Stimulated activated CD4-positive, alpha-beta T cell treated with anti-CD3 and anti-CD28 coated beads, Interleukin-15, amount 100 ng/mL, for 24 hours (primary cell): ENCODE measurements around the gene PAFAH1B2.
"Not testable (repeated sequence)": the region's sequence is repeated elsewhere in the genome, so short reads cannot be mapped to it uniquely, and the experiment has no call there.

Source experiments
- DNase-seq: peaks from one replicate; pipeline ENCODE4 v3.0.0-alpha.2; 2020

PAFAH1B2 gene

DNA sequence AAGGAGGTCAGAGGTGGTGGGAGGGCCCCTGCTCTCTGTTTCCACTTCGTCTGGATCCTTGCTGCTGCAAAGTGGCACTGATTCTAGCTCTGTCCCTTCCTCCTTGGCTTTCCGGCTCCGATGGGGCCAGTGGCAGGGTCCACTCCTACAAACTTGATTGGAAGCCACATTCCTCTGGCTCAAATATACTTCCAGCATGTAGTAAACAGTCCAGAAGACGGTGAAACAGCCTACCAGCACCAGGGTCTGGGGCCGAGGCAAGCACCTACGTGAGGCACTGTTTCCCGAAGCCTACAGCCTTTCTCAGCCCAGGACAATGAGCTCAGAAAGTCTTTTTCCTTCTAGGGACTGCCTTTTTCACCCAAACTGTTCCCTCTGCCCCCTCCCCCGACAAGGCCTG lies 62.0 kb downstream of the PAFAH1B2 start:
- DNase-seq = not testable (repeated sequence)

DNA sequence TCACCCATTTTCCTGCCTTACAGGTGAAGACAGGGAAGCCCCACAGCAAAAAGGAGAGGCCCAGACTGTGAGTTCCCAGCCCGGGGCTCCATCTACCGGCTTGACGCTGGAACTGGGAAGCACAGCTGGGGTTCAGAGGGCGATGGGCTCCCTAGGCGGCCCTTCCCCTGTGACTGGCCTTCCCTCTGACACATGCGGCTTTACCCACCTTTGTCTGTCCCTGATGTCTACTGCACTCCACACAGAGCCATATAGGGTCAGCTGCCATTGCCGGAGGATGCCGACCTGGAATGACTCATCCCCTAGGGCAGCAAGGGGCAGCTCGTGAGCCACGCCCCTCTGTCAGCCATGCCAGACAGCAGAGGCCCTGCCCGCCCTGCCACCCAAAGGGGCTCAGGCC lies 62.8 kb downstream of the PAFAH1B2 start:
- DNase-seq = not testable (repeated sequence)

DNA sequence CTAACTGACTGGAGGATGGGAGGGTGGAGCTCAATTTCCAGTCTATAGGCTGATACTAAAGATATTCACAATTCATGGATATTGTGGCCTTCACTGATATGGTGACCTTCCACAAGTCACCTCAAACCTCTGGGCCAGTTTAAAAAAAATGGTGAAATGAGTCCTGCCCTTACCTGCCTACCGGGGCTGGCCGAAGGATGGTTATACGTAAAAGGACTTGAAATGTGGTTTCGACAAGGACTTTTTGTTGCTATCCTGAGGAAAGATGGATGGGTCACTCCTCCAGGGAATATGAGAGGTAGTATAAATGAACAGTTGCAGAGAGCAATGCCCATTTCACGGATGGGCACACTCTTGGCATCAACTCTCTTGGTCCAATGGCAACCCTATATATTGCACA lies 63.4 kb downstream of the PAFAH1B2 start:
- not testable (repeated sequence) for DNase-seq

DNA sequence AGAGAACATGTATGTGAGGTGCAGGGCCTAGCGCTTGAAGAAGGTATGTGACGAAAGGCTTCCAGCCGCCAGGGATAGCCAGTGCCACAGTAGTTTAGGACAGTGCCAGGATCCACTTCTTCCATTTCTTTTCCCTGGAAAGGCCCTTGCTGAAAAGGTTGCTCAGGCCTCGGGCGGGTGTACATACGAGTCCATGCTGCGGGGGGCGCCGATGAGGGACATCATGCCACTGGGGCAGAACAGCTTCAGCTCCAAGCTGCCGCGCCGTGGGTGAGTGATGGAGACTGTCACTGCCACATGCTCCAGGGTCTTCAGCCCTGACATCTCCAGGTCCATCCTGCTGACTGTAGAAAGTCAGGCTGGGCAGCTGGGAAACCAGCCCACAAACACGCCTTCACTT lies 64.6 kb downstream of the PAFAH1B2 start:
- DNase-seq = not testable (repeated sequence)

DNA sequence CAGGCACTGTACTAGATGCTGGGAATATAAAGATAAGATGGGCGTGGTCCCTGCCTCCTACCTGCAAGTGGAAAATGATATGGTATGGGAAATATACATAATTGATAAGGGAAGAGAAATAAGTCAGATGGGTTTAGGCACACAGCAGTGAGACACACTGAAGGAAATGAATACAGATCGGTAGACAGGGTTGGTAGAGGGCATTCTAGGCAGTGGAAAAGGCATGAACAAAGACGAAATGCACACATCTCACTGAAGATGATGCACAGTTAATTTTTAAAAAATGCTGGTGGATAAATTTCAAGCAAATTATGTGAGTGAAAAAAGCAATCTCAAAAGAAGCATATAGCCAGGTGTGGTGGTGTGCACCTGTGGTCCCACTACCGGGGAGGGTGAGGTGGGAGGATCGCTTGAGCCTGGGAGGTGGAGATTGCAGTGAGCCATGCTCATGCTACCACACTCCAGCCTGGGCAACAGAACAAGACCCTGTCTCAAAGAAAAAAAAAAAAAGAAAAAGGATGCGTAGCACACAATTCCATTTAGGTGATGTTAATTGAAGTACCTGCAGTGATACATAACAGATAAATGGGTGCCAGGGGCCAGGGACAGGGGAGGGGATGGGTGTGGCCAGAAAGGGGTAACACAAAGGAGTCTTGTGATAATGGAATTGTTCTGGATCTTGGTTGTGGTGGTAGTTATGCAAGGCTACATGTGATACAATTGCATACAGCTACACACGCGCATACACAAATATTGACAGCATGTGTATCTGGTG lies 65.5 kb downstream of the PAFAH1B2 start:
- not testable (repeated sequence) for DNase-seq

DNA sequence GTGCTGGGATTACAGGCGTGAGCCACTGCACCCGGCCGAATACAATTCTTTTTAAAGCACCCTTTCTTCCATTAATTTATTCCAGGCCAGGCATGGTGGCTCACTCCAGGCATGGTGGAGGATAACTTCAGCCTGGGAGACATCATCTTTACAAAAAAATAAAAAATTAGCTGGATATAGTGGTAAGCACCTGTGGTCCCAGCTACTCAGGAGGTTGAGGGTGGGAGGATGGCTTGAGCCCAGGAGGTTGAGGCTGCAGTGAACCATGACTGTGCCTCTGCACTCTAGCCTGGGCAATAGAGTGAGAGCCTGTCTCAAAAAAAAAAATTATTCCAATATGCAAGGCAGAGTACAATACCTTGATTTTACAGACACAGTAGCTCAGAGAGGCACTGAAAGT lies 66.5 kb downstream of the PAFAH1B2 start:
- DNase-seq = no peak

DNA sequence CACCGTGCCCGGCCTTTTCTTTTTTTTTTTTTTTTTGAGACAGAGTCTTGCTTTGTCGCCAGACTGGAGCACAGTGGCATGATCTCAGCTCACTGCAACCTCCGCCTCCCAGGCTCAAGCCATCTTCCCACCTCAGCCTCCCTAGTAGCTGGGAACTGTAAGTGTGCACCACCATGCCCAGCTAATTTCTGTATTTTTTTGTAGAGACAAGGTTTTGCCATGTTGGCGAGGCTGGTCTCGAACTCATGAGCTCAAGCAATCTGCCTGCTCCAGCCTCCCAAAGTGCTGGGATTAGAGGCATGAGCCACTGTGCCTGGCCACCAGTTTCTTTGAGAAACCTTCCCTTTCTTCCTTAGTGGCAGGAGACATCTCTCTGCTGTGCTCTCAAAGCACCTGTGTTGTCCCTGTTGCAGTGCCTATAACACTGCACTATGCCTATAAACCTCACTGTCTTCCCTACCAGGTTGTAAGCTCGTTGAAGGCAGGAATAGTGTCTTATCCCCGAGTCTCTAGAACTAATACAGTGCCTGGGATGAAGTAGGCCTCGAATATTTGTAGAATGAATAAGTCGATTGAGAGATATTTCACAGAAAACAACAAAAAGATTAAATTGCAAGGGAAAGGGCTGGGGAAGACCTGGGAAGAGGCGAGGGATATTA lies 68.7 kb downstream of the PAFAH1B2 start:
- DNase-seq = no peak

DNA sequence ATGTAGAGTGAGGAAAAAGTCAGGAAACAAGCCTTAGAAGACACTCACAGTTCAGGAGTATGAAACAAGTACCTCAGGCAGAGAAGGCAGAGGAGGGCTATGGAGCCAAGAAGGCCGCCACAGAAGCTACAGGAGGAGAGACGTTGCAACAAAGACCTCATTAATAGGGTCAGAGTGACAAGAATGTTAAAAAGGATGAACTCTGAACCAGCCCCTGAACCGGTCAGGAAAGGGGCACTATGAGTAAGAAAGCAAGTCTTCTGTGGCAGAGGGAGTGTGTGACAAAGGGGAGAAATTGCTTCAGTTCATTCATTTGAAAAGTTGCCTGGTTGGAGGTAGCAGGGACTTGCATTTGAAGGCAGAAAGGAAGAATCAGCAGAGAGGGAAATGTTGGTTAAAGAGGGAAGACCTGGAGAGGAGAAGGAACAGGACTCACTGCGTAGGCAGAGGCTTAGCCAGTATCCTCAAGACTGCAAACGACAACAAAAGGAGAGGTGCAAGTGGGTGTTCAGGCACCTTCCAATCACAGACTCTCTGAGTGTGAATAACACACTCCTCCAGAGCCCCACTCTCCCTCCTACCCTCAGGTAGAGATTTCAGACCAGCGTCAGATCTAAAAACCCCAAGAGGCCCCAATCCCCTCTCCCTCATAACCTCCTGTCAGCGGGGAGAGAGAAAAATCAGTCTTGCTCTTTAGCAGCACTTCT lies 70.5 kb downstream of the PAFAH1B2 start:
- no peak for DNase-seq

DNA sequence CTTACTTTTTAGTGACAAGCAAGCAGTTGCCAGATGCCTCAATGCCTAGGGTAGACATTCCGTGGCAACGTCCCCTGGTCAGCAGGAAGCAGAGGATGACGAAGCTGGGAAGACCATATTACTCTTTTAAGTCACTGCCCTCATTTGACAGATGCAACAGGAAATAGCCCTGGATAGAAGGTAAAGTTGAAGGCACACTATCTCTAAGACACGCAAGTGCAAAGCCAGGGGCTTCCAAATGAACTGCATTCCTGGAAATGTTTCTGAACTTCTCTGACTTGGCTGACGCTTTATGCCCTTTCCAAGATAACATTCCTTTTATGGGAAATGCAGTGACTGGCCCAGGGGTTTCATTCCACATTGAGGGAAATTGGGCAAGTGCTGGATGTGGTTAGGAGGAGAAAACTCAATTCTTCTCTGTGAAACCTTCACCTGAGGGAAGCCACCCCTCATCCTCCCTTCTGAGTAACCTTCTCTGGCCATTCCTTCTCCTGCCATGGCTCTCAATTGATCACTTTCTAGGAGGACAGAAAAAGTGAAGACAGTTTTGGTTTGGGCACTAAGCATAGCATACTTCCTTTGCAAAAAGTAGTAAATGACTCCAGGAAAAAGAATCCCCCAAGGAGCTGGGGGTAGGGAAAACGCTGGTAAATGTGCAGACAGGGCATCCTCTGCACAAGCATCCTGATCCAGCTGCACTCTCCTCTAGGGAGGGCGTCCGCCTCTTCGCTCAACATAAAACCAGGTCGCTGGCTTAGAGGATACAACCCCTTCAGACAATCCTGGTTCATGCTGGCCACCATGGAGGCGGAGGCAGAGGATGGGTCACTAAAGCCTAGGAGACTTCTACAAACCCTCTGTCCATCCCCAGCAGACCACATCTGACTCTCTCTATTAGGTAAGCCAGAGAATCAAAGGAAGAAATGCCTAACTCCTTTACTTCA lies 73.3 kb downstream of the PAFAH1B2 start:
- DNase-seq = no peak

DNA sequence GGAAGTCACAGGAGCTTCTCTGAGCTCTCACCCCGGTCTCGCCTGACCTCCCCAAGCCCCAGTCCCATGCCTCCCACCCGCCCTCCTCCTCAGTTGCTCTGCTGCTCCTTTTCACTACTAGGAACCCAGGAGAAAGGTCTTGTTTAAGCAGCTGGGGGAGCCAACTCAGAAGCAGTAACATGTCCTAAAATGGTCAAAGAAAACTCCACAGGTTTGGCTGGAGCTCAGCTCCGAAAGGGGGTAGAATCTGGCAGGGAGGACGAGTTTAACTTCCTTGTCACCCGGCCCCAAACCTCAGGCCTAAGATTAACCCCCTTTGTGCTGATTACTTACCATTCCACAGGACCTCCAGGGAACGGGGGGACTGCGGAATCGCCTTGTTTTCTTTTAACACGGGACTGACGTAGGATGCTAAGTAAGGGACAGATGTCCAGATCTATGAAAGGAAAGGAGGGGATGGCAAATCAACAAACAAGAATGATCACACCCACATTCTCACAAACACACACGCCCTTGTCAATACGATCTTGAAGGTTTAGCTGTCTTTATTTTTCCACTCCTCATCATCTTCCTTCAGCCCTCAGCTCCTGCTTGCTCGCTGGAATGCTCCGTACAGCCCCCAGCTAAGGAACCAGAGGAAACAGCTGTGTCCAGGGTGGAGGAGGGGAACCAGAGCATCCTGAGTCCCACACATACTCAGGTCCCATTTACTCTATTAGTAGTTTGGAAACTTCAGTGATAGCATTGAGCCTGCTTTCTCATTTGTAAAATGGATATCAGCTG lies 74.2 kb downstream of the PAFAH1B2 start:
- DNase-seq = no peak

DNA sequence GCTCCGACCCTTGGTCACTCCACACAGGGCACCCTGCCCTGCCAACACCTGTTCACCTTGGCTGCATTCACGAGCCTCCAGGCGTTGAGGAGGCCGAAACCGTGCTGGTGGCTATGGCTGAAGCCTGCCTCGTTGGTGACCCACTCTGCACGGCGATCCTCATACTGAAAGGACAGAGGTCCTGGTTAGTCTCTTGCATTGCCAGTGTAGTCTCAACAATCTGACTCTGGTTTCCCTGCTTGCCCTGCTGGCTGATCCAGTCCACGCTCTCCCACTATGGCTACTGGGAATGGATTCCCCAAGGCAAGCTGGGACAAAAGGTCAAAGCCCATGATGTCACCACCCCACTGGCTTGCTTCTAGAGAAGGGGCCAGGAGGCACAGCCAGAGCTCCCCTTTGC lies 74.9 kb downstream of the PAFAH1B2 start:
- DNase-seq = no peak

DNA sequence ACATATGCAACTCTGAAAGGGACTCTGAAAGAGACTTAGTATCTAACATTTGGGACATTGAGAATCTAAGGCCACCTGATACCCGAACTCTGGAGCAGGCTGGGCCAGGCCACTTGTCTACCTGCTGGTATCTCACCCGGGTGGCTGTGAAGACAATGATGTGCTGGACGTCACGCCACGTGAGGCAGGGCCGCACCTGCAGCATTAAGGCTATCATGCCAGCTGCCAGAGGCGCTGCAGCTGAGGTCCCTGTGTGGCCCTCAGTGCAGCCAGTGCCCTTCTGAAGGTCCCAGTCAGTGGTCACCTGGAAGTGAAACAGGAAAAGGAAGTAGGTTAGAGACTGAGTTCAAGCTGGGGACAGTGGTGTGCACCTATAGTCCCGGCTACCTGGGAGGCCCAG lies 75.4 kb downstream of the PAFAH1B2 start:
- no peak for DNase-seq

DNA sequence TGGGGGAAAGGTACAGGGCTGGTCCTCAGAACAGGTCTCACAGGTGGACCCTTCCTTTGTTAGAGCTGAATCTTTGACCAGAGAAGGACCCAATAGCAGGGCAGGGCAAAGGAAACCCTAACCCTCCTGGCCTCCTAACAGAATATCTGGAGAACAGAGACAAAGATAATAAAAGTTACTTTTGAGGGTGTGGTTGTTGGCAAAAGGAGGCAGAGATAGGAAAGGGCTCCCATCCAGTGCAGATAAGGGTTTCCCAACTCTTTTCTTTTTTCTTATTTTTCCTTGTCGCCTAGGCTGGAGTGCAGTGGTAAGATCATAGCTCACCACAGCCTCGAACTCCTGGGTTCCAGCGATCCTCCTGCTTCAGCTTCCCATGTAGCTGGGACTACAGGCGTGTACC lies 75.9 kb downstream of the PAFAH1B2 start:
- no peak for DNase-seq

DNA sequence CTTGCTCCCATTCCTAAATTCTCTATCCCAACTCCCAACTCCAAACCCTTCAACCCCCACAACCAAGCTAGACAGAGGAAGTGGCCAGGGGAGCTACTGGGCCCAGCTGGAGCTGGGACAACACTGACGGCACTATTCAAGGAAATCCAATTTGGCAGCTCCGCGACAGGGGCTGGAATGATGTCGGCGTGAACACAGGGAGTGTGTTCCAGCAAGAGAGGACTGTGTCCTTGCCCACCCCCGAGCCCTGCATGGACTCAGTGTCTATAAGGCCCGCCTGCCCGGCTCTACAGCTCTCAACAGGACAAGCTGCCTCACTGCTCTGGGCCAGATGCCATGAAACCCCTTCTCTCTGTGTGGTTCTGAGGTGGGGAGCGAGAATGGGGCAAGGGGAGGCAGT lies 76.5 kb downstream of the PAFAH1B2 start:
- DNase-seq = no peak

DNA sequence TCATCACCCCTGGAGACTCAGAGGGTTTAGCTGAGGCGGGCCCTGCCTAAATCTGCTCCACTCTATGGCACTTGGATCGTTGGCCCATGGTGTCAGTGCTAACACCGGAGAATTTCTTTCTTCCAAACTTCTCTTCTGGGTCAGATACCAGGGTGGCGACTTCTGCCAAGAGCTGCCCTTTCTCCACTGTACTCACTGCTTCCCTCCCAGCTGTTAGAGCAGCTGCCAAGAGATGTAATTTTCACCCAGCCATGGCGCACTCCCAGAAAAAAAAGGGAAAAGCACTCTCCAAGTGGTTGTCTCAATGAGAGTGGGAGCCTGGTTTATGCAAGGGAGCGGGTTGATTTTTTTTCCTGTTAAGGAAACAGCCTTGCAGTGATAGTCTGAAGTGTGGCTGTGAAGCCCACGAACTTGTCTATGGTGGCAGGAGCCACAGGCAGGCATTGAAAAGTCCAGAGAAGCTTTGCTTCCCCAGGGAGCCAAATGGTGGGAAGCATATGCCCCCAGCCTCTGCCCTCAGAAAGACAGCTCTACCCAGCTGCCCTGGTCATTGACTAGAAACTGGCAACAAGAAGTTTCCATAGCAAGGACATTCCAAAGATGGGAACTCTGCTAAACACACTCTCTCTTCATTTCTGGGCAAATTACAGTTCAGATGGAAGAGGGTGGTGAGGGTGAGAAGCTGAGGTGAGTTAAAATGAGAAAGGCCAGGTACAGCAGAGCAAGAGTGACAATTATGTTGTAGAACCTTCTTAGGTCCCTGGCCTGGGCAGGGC lies 77.1 kb downstream of the PAFAH1B2 start:
- no peak for DNase-seq

DNA sequence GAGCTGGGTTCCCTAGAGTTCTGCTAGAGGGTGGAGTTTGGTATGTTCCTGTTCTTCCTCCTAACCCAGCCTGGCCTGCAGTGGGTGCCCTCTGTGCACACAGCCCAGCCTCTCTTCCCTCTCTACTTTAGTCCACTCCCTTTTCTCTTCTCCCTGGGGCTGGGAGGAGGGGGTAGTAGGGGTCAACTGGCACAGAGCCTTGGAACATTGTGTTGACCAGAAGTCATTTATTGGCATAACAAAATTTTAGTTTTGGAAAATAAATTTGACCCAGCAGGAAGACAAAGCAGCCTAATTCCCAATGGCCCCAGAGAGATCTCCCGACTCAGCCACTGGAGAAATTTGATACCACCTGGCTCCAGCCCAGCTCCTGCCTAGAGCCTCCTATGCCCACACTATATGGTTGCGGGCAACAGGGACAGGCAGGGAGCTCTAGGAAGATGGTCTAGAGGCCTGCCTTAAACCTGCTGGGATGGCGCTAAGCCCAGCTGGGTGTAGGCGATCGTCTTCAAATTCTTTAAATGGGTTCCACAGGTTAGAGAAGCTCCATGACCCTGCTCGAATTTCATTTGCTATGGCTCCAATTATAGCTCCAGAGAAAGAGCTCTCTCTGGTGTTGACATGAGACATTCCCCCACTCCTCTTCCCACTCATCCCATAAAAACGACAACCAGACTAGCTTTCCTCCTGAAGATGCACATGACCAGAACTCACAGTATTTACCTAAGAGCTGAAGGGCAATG lies 77.9 kb downstream of the PAFAH1B2 start:
- no peak for DNase-seq

DNA sequence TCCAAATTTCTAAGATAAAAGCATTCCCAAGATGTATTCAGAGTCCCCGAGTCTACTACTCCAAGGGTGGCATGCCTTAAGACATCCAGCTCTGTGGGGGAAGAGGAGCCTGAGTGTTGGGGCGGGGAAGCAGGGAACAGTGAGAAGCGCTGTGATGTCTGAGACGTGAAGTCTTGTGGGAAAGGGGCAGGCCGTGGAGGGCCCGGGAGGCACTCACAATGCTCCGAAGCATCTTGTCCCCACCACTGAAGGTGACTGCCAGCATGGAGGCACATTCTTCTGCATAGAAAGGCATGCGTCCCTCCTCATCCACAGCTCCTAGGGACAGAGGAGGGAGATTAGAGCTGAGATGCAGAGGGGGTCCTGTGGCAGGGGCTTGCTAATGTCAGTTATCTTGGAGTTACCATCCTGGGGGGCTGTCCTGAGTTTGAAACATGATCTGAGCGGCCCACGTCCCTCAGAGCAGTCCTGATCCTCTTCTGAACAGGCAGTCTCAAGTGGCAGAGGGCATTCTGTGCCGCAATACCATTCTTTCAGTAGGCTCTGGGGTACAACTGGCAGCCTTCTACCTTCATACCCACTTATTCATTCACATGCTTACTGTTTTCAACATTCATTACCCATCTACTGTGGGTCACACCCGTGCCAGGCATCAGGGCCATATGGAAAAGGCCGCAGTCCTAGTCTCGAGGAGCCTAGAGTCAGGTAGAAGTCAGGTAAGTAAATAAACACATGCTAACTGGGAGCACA lies 79.1 kb downstream of the PAFAH1B2 start:
- DNase-seq = no peak

DNA sequence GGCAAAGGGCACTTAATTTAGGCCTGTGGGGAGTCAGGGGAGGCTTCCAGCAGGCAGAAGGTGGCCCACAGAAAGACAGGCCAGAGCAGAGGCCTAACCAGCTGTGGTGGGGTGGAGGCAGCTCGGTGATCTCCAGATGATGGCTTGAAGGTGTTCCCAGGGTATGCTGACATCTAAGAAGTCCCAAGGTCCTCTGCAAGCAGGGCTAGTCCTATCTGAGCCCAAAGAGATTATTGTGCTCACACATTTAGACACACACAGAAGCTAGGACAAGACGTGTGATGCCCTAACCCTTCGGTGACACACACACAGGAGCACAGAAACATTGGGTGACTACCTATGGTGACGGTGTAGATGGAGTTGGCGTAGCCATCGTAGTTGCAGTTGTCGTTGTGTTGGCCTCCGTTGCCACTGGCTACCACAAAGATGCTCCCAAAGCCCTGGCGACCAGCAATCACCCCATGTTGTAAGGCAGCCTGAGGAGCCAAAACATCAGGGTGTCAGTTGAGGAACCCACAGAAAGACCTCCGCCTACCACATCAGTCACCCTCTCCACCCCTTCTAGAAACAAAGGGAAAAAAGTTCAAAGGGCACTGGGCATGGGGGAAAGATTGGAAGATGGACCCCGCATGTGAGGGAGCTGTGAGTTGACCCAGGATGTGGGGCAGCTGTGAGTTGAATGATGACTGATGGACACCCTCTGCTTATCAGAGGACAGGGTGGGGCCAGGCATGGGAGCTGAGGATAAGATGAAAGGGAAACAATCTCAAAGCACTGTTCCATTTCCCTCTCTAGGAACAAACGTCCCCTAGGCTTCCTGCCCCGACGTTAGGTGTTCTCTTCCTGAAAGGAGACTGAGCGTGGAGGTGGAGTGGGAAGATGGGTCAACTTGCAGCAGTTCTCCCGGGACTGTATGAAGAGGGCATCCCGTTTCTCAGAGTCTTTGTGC lies 79.9 kb downstream of the PAFAH1B2 start:
- DNase-seq = no peak
